HuH-7 (cell line): ENCODE data around the gene DNAJA4.
A peak's percentile ranks its signal among the peaks of the same experiment; 100 is the strongest.

Experiments
- DNase-seq: peaks from one replicate; pipeline ENCODE4 v3.0.0; 2011; ENCODE audit warnings: low spot score

Gene DNAJA4

DNA sequence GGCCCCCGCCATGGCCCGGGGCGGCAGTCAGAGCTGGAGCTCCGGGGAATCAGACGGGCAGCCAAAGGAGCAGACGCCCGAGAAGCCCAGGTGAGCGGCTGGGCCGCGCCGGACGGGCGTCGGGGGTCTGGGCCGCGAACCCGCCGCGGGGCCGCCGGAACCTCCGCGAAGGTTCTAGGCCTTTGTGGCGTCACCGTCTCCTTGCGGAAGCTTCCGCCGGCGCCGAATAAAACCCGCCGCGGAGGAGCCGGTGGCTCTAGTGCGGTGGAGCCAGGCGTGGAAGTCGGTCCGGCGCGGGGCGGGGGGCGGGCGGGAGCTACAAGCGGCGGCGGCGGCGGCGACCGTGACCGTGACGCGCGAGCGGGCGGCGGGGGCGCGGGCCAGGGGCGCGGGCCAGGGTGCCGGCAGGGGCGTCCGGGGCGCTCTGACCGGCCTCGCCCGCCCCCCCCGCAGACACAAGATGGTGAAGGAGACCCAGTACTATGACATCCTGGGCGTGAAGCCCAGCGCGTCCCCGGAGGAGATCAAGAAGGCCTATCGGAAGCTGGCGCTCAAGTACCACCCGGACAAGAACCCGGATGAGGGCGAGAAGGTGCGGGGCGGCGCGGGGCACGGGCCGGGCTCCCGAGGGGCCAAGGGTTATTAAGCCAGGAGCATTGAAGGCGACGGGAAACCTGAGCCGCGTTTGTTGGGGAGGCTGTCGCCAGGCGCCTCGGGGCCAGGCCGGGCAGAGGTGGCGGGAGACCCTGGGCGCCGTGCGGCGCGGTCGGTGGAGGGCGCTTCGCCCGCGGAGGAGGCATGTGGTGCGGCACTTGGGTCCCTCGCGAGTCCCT is at the start of gene DNAJA4:
Gene DNAJA4 (plus strand): TSS at position 259 of the 833 bp plus-strand sequence. CDS start 202 bp downstream, at position 461.
- DNase-seq, result no peak

DNA sequence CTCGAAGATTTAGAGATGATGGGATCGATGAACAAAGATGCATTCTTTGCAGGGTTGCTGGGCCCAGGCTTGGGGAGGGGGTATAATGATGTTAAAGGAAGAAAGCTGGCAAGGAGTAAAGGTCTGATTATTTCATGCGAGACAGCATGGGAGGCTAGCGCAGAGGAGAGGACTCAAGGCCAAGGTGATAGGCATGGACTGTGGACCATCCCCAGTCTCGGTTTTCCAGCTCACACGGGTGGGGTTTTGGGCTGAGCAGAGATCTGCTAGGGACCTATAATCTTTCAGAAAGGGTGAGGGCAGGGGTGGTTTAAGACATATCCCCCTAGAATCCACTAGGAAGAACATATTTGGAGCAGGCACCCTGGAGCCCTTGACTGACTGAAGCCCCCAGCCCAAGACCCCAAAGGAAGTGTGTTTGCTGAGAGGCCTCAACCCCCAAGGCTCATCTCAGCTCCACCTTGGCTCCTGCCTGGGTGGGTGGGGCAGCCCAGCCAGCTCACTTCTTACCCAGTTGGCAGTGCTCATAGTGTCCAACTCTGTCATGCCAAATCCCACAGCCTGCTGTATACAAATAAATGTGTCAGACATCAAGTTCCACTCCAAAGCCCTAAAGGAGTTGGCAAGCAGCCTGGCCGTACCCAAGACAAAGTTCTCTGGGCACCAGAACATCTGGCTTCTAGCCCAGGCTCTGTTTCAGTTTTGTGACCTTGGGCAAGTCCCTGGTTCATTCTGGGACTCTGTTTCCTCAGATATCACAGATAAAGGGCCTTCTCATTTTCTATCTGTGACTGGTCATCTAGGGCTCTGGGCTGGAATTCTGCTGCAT is 47.9 kb upstream of the DNAJA4 start:
- DNase-seq, result no peak

GRCh38 chr15:78220713-78221112 is 43.6 kb upstream of the DNAJA4 start:
- DNase-seq, result no peak

GRCh38 chr15:78222745-78223395 is 41.5 kb upstream of the DNAJA4 start:
- no peak for DNase-seq

GRCh38 chr15:78223396-78224022 is 40.9 kb upstream of the DNAJA4 start:
- no peak for DNase-seq

DNA sequence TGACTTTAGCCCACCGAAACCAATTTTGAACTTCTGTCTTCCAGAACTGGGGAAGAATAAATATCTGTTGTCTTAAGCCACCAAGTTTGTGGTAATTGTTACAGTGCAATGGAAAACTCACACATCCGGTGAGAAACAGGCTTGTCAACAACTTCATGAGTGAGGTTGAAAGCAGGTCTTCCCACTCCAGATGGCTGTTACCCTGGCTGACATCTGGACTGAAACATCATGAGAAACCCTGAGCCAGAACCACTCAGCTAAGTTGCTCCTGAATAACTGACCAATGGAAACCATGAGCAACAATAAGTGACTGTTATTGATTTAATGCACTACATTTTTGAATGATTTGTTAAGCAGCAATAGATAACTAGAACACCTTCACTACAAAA is 40.3 kb upstream of the DNAJA4 start:
- no peak for DNase-seq

DNA sequence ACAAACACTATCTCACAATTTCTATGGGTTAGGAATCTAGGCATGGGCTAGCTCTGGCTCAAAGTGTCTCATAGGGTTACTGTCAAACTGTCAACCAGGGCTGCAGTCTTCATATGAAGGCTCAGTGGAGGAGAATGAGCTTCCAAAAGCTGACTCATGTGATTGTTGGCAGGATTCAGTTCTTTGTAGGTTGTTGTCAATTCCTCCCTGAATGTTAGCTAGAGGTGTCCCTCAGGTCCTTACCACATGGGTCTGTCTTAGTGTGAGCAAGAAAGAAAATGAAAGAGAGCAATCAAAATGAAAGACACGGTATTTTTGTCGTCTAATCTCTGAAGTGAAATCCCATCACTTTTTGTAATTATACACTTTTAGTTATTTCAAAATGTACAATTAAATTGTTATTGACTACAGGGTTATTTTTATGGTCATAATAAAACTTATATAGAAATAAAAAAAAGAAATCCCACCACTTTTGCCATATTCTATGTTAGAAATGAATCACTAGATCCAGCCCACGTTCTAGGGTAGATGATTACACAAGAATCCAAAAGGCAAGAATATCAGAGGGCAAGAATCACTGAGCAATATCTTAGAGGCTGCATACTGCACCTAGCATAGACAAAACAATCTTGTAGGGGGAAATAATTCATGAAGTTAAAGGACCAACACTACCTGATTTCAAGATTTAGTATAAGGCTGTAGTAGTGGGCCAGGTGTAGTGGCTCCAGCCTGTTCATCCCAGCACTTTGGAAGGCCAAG is 38.4 kb upstream of the DNAJA4 start:
- no peak for DNase-seq

- no peak for DNase-seq
Observed at GRCh38 chr15:78228356-78228996, 35.9 kb upstream of the DNAJA4 start.

GRCh38 chr15:78229431-78230406 is 34.6 kb upstream of the DNAJA4 start:
- DNase-seq, result no peak

GRCh38 chr15:78232951-78233350 is 31.4 kb upstream of the DNAJA4 start:
- no peak for DNase-seq

GRCh38 chr15:78233496-78233895 is 30.9 kb upstream of the DNAJA4 start:
- no peak for DNase-seq

DNA sequence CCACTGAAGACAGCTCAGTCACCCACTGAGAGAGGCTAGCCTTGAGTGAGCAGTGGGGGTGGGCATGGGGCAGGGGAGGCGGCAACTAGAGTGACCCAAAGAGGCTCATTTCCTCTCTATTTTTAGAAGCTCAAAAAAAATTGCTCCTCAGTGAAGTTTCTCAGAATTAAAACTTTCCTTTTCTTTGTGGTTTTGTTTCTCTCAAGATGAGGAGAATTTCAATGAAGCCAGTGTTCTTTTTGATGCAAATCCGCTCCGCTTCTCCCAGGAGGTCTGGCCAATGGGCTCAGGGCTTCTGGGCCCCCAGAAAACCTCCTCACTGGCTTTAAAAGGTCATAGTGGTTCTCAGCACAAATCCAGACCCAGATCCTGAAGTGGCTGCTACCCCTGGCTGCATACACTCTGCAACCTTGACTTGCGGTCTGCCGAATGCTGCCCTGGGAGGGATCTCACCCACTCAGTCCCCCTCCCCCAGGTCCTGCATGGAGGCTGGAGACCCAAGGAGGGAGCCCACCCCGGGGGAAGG is 29.8 kb upstream of the DNAJA4 start, which contains the start of gene ACSBG1:
Gene ACSBG1 (minus strand): TSS at position 51 of the 526 bp plus-strand sequence. CDS start 64 bp downstream, outside the sequence.
- DNase-seq, result no peak

GRCh38 chr15:78236491-78236890 is 27.9 kb upstream of the DNAJA4 start:
- DNase-seq, result no peak

DNA sequence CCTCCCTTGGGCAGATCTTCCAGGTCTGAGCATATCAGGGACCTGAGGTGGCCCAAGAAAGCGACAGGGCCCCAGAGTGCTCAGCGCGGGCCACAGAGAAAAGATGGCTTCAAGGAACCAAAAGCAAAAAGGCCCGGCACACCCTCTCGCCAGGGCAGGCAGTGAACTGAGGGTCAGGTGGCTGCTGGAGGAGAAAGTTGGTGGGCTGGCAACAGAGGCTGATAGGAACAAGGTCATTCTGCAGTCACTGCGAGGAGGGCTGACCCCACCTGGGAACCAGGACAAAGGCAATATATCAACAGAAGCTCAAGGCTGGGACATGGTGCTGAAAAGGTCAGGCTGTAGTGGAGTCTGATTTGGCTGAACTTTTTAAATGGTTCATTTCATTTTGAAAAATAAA is 27.2 kb upstream of the DNAJA4 start:
- DNase-seq, result no peak

- no peak for DNase-seq
Observed at GRCh38 chr15:78239811-78240210, 24.6 kb upstream of the DNAJA4 start.

DNA sequence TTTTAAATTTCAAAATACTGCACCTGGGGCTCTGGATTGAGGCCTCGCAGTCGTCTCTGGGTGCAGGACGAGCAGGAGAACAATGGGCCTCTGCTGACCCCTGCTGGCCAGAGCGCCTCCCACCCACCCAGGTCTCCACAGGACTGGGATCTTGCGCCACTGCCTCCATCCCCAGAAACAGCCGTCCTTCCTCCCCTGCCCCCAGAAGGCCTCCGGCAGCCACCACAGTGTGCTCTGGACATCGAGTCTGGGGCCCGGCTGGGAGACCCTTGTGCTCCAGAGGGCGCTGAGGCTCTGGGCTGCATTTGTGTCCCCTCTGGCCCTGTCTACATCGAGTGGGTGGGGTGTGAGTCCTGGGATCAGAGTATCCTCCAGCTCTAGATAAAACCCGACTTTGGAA is 23.3 kb upstream of the DNAJA4 start:
- peak; percentile 96 for DNase-seq

DNA sequence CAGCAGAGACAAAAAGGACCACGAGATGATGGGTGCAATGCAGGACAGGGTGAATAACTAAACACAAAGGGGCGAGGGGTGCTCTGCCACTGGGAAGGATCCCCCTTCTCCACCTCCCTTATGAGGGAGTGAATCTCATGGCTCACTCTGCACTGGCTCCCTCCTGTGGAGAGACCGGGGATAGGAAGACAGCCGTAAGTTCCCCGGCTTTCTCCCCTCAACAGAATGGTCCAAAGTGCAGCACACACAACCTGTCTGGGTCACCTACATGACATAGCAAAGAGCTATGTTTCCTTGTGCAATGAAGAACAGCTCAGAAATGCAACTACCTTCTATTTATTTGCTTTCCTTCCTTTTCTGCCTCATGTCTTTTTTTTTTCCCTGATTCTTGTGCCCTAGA is 22.2 kb upstream of the DNAJA4 start:
- peak; percentile 69 for DNase-seq

DNA sequence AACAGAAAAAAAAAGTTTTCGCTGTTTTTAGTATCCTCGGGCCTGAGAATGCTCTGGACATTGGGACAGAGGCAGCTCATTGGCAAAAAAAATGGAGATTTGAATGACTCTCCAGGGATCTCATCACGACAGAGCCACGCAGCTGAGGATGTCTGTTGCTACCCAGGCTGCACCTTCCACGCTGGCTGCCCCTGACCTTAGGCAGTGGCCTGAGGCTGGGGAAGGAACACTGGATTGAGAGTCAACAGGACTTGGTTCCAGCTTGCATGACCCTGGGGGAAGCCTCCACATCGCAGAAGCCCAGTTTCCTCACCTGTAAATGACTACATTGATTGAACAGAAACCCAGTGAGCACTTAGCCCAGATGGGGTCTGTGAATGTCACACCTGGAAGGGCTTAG is 21.3 kb upstream of the DNAJA4 start:
- DNase-seq, result no peak

DNA sequence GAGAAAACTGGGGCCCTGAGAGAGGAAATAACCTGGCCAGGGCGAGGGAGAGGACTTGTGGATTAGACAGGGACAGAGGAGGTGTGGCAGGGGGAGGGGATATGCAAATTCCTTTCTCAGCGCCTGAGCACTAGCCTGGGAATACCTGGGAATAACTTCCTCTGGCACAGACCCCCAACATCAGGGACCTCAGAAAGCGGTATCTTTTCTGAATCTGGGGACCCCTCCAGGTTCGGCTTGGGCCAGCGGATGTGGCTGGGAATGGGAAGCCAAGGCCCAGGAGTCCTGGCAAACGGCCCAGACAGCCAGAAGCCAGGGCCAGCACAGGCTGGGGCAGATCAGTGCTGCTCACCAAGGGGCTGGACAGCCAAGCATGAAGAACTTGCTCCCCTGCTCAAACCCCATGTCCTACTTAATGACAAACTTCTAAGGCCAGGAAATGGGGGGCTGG is 20.8 kb upstream of the DNAJA4 start:
- DNase-seq, result no peak
